Gastroesophageal sphincter (tissue), 3 donors: Measurements from ENCODE around the gene CCL11.

Experiments used
- CTCF ChIP-seq, 4 experiments: fragments of 200-600 bp in 2 of 4; fragments of 450-650 bp in 2 of 4; sonication (generic) in 1 of 4; IDR thresholded peaks; one replicate each; pipeline ENCODE4 v1.5.1; 2017 to 2019; ENCODE audit warnings: antibody characterized with exemption in 4 of 4, mild to moderate bottlenecking in 2 of 4, moderate library complexity in 2 of 4
- EP300 ChIP-seq: sonication (generic); formaldehyde crosslinking; IDR thresholded peaks from one replicate; pipeline ENCODE4 v1.6.1; 2017; ENCODE audit warnings: antibody characterized with exemption, mild to moderate bottlenecking
- POLR2A ChIP-seq, 2 donors: fragments of 450-650 bp; IDR thresholded peaks; one replicate each; pipeline ENCODE4 v1.6.1; 2017; ENCODE audit warnings: antibody characterized with exemption in 2 of 2, mild to moderate bottlenecking in 2 of 2, moderate library complexity in 1 of 2
- POLR2AphosphoS5 ChIP-seq: sonication (generic); formaldehyde crosslinking; IDR thresholded peaks from one replicate; pipeline ENCODE4 v1.6.1; 2017; ENCODE audit warnings: antibody characterized with exemption

DNA sequence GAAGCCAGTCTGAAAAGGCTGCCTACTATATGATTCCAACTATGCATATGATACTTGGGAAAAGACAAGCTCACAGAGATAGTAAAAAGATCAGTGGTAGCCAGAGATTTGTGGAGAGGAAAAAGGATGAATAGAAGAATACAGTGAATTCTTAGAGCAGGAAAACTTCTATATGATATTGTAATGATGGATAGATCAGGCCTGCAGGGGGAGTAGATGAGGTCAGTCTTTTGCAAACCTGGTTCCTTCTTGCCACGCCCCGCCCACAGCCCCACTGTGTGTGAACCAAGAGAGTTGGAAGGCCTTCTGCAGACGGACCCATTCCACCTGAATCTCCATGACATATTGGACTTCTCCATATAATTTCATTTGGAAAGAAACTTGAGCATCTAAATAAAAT, 32.9 kb downstream of the CCL11 start:
- TF ChIP-seq POLR2A (IDR thresholded peaks at IDR 0.05) (no peak), CTCF (IDR thresholded peaks at IDR 0.05) (no peak), POLR2AphosphoS5 (no peak), EP300 (no peak)
